HG02678 (cell line): ENCODE data around the gene DLX4.

Experiments
- ATAC-seq: cut with Tn5 transposase; IDR thresholded peaks from one replicate; pipeline ENCODE4 v1.9.1; 2021; ENCODE audit warnings: mild to moderate bottlenecking, moderate library complexity; ENCODE audit not compliant: unreplicated experiment

DLX4 gene

GRCh38 chr17:49998836-49999511 is 30.0 kb downstream of the DLX4 start:
- no peak for ATAC-seq

GRCh38 chr17:50003911-50004310 is 34.9 kb downstream of the DLX4 start:
- ATAC-seq, result no peak

- no peak for ATAC-seq
Measured at GRCh38 chr17:50009282-50009681, 40.3 kb downstream of the DLX4 start.

- ATAC-seq, result no peak
Measured at GRCh38 chr17:50013079-50013478, 44.1 kb downstream of the DLX4 start.

- no peak for ATAC-seq
Measured at GRCh38 chr17:50014471-50015088, 45.6 kb downstream of the DLX4 start.

- ATAC-seq, result no peak
Measured at GRCh38 chr17:50015146-50015545, 46.2 kb downstream of the DLX4 start.

- ATAC-seq, result no peak
Measured at GRCh38 chr17:50018909-50019308, 49.9 kb downstream of the DLX4 start.

- no peak for ATAC-seq
Measured at GRCh38 chr17:50020841-50021599, 52.0 kb downstream of the DLX4 start.

GRCh38 chr17:50021681-50022370 is 52.8 kb downstream of the DLX4 start:
- no peak for ATAC-seq

GRCh38 chr17:50022463-50023130 is 53.6 kb downstream of the DLX4 start:
- no peak for ATAC-seq

GRCh38 chr17:50023520-50023919 is 54.5 kb downstream of the DLX4 start:
- ATAC-seq, result no peak
